ENCODE results near the gene ZNF215.

DNA sequence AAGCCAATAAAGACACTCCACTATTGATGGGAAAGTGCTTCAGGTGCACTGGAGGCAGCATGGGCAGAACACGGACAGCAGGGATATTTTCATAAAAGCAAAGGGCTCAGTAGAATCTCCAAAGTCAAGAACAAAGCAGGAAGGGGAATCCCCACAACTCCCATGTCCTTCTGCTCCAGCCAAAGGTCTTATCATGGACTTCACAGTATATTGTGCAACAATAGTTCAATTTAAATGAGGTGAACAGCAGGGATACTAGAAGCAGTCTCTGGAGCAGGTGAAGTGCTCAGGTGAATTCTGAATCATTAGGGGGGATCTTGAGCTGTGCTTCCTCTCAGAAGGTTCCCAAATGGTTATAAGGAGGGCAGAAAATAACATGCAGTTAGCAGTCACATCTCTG lies 27.3 kb upstream of the ZNF215 start:
- TF ChIP-seq, protein P1, sequence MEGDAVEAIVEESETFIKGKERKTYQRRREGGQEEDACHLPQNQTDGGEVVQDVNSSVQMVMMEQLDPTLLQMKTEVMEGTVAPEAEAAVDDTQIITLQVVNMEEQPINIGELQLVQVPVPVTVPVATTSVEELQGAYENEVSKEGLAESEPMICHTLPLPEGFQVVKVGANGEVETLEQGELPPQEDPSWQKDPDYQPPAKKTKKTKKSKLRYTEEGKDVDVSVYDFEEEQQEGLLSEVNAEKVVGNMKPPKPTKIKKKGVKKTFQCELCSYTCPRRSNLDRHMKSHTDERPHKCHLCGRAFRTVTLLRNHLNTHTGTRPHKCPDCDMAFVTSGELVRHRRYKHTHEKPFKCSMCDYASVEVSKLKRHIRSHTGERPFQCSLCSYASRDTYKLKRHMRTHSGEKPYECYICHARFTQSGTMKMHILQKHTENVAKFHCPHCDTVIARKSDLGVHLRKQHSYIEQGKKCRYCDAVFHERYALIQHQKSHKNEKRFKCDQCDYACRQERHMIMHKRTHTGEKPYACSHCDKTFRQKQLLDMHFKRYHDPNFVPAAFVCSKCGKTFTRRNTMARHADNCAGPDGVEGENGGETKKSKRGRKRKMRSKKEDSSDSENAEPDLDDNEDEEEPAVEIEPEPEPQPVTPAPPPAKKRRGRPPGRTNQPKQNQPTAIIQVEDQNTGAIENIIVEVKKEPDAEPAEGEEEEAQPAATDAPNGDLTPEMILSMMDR (optimal IDR thresholded peaks at IDR 0.05 in 1 of 3, IDR thresholded peaks at IDR 0.05 in 1 of 3, conservative IDR thresholded peaks at IDR 0.05 in 1 of 3; ENCODE audit: extremely low read depth in 1 of 3, insufficient read depth in 2 of 3, low read length in 3 of 3): no peak
- TF ChIP-seq EZH2 (IDR thresholded peaks at IDR 0.05; ENCODE audit: low read length): no peak
